Ramos (cell line): ENCODE data around the gene GNAS.

Experiments used
- in situ Hi-C: fragments of 300-500 bp; cut with MboI; formaldehyde crosslinking; loops from one replicate; pipeline ENCODE4 v1.14.3; 2022; ENCODE audit warnings: low sequenced_read_pairs; ENCODE audit not compliant: unreplicated experiment

Gene GNAS

DNA sequence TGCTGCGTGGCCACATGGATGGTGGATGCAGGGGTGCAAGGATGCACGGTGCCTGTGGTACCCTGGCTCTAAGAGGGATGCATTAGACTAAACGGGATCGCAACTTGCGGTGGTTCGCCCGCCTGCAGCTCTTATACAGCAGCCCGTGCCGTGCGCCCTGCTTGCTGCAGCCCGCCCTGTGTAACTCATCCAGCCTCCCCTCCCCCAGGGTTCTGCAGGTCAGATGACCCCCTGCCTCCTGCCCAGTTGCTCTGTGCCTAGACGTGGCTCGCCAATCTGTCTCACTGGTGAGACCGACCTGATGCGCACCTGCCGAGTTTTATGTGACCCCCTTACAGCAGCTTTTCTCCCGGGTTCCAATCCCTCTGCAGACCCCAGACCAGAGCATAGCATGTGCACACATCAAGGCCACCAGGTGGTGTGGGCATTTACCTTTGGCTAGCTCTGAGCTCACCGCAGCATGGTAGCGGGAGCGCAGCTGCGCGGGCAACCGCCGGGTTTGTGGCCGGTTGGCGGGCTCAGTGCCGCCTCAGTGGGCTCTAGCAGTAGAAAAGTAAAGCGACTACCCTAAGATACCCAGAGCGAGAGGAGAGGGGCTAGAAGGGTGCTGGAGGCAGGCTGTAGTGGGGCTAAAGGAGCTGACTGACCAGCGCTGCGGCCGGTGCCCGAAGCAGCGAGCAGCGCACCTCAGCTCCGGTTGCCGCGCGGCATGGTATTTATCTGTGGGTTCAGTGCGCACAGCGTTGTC is 1.1 kb upstream of the GNAS start:
- in situ Hi-C loops, result loop anchor here (25.0 kb wide), 2 partner anchors 561 to 636 kb away; no protein-coding TSS in a partner anchor

DNA sequence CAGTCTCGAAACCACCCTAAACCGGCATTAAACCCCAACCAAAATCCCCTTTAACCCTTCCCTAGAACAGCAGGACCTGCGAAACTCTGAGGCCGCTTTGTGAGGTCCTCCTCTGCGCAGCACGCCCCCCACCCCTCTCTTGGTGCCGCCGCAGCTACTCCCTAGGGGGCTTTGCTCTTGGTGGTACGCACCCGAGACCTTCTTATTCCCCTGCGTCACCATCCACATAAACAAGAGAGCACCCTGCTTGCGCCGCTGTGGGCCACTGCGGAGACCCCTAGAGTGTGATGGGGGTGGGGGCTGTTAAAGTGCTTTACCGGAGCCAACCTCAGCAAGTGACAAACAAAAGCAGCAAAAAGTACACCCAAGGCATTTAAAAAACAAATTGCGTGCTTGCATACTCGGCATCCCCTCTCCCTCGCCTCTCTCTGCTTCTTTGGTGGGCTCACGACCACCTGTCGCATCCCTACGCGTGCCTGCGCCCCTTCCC is 502 bp upstream of the GNAS start:
- in situ Hi-C loops, result loop anchor here (25.0 kb wide), 2 partner anchors 560 to 635 kb away; no protein-coding TSS in a partner anchor

DNA sequence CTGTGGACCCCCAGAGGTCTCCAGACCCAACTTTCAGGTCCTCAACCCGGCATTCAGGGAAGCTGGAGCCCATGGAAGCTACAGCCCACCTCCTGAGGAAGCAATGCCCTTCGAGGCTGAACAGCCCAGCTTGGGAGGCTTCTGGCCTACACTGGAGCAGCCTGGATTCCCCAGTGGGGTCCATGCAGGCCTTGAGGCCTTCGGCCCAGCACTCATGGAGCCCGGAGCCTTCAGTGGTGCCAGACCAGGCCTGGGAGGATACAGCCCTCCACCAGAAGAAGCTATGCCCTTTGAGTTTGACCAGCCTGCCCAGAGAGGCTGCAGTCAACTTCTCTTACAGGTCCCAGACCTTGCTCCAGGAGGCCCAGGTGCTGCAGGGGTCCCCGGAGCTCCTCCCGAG is 950 bp downstream of the GNAS start:
- in situ Hi-C loops, result loop anchor here (25.0 kb wide), 2 partner anchors 559 to 634 kb away; no protein-coding TSS in a partner anchor

DNA sequence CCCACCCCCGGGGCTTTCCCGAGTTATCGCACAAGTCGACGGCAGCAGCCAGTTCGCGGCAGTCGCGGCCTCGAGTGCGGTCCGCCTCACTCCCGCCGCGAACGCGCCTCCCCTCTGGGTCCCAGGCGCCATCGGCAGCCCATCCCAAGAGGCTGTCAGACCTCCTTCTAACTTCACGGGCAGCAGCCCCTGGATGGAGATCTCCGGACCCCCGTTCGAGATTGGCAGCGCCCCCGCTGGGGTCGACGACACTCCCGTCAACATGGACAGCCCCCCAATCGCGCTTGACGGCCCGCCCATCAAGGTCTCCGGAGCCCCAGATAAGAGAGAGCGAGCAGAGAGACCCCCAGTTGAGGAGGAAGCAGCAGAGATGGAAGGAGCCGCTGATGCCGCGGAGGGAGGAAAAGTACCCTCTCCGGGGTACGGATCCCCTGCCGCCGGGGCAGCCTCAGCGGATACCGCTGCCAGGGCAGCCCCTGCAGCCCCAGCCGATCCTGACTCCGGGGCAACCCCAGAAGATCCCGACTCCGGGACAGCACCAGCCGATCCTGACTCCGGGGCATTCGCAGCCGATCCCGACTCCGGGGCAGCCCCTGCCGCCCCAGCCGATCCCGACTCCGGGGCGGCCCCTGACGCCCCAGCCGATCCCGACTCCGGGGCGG is 1.6 kb downstream of the GNAS start:
- in situ Hi-C loops, result loop anchor here (25.0 kb wide), 2 partner anchors 558 to 633 kb away; no protein-coding TSS in a partner anchor

DNA sequence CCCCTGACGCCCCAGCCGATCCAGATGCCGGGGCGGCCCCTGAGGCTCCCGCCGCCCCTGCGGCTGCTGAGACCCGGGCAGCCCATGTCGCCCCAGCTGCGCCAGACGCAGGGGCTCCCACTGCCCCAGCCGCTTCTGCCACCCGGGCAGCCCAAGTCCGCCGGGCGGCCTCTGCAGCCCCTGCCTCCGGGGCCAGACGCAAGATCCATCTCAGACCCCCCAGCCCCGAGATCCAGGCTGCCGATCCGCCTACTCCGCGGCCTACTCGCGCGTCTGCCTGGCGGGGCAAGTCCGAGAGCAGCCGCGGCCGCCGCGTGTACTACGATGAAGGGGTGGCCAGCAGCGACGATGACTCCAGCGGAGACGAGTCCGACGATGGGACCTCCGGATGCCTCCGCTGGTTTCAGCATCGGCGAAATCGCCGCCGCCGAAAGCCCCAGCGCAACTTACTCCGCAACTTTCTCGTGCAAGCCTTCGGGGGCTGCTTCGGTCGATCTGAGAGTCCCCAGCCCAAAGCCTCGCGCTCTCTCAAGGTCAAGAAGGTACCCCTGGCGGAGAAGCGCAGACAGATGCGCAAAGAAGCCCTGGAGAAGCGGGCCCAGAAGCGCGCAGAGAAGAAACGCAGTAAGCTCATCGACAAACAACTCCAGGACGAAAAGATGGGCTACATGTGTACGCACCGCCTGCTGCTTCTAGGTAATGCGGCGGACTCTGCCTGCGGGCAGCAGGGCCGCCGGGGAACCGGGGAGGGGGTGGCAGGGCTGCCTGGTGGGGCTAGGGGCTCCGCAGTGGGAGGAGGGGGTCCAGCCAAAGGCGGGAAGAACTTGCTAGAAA is 2.3 kb downstream of the GNAS start:
- in situ Hi-C loops, result loop anchor here (25.0 kb wide), 2 partner anchors 557 to 632 kb away; no protein-coding TSS in a partner anchor

DNA sequence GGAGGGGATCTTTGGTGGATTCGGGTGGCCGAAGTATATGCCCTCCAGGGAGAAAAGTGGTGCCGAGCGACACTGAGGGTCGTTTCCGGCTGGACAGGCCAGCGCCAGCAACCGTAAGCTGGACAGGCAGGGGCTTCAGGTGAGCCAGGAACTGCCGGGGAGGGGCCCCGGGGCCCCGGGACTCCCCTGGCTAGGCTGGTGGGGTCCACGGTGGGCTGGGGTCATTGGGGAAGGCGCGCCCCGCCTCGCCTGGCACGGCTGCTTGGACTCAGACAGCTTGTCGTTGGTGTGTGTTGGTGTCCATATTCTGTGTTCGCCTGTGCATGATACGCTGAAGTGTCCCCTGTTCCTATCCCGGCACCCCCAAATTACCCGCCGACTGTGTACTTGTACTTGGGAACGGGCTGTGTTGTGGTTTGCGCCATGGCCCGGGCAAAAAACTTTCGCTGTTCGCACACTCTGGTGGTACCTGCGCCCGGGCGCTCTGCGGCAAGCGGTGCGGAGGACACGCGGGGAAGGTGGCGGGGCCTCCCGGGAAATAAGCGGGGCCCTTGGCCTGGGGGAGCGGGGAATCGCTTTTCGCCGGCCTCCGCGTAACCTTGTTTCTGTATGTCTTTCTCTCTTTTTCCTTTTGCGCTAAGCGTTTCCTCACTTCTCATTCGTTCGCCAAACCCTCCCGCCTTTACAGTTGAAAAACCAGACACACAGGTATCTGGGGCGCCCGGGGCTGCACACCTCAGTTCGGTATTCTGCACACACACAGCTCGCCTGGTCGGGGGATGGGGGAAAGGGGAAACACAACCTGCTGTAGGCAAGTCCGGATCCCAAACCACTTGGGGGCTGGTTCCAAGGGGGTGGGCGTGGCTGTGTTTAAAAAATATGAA is 3.2 kb downstream of the GNAS start:
- in situ Hi-C loops, result loop anchor here (25.0 kb wide), 2 partner anchors 557 to 632 kb away; no protein-coding TSS in a partner anchor

DNA sequence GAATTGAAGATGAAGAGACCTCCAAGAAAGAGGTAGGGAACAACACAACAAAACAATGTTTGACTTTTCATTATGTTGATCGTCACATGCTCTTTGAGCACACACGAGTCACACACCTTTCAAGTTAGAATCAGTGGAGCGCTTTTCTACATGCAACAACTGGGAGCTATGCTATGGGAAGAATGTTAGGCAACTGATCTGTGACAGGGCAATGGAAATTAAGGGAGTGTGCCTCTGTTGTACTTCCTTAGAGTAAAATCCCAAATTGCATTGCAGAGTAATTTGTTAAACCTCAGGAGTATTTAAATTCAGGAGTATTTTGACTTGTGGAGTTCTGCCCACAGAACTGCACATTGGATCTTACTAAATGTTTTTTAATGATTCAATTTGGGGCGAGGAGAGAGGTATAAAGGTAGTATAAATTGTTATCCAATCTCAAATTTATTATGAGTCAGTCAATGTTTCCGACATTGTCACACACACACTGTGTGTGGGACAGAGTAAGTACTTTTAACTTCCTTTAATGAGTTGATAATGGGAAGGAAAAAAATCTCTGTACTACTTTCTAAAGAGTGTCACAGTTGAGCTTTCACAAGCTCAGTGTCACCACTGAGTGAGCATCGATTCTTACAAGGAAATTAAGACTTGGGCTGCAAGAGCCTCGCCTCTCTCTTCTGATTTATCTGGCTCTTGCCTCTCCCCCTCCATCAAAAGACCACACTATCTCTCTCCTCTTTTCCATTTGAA is 10.7 kb downstream of the GNAS start:
- in situ Hi-C loops, result loop anchor here (25.0 kb wide), 2 partner anchors 549 to 624 kb away; no protein-coding TSS in a partner anchor

DNA sequence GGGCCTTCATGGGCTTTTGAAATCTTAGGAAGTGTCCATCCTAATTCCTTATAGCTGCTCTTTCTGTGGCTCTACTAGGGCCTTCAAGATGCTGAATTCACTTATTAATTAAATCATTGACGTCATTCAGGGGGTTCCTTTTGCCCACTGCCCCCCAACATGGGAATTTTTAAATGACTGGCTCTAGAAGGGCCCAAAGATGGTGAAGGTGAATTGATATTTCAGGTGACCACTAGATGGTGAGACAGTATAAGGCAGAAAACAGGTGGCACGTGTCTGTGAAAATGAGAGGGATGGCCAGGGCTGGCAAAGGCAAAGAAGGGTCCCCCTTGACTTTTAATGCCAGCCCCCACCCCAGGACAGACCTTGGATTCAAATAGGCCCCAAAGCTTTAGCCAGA is 11.8 kb downstream of the GNAS start:
- in situ Hi-C loops, result loop anchor here (25.0 kb wide), 2 partner anchors 548 to 623 kb away; no protein-coding TSS in a partner anchor

DNA sequence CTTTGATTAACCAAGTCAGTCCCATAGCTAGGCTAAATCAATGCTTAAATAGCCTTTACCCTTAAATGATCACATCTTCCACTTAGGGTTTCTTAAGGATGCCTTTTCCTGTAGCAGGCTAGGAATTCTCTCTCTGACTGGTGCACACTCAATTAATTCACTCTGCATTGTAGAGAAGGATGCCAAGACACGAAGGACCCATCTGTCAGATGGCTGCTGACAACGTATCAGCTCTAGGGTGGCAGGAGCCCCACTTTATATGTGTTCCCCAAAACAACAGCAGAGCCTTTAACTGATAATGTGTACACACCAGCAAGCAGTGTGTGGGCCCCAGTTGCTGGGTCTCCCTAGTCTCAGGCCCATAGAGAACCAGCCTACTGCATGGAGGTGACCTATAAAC is 13.3 kb downstream of the GNAS start:
- in situ Hi-C loops, result loop anchor here (5.0 to 25.0 kb wide), 3 partner anchors 341 to 621 kb away; no protein-coding TSS in a partner anchor

DNA sequence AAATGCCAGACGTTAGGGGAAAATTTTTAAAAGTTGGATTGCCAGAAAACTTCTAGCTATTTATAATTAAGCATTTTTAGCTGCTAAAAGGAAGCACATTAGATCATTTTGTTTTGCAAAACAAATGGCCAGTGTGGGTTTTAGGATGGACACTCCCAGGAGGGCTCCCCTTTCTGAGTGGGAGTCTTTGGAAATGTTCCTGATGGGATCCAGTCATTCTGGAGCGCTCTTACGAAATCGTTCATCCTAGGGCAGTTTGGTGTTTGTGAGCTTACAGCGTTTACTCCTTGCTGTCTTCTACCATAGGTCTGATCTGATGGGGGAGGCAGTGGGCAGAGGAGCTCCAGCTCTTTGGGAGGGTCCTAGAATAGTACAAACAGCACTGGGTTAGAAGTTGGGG is 14.7 kb downstream of the GNAS start:
- in situ Hi-C loops, result loop anchor here (5.0 to 25.0 kb wide), 3 partner anchors 340 to 620 kb away; no protein-coding TSS in a partner anchor

DNA sequence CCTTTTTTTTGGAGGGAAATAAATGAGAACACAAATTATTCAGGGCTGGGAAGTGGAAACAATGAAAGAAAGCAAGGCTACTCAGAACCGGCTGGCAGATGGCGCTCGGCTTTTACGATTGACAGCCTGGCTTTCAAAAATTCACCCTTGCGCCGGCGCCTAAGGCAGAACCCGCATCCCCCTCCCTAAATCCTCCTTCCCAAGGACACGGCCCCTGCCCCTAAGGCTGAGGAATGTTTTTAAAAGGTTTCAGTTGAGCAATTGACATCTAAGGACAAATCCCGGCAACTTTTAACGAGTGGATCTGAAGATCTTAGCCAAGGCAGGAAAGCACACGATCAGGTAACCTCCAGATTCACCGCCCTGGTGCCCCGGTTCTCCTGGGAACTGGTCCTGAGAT is 16.3 kb downstream of the GNAS start:
- in situ Hi-C loops, result loop anchor here (5.0 to 25.0 kb wide), 3 partner anchors 339 to 619 kb away; no protein-coding TSS in a partner anchor

DNA sequence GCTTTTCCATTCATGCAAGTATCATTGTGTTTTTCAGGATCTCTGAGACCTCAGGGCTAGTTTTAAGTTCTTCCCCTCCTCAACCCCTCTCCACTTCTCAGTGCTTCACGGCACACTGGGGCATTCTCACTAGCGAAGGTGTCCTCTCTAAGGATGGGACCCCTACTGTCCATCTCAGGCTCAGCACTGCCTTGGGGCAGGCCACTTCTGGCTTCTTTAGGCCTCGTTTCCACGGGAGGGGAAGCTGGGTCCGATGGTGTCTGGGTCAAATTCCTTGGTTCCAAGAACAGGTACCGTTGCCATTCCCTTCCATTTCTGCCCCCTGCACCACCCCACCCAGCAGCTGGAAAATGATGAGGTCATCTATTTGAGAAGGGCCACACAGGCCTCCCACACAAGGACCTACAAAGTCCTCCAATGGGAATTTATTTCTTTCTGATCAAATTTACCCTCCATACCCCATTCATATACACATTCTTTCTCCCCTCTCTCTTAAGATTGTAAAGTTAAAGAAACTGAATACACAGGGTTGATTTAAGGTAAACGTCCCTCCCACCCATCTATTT is 17.2 kb downstream of the GNAS start:
- in situ Hi-C loops, result loop anchor here (5.0 to 25.0 kb wide), 3 partner anchors 338 to 618 kb away; no protein-coding TSS in a partner anchor

DNA sequence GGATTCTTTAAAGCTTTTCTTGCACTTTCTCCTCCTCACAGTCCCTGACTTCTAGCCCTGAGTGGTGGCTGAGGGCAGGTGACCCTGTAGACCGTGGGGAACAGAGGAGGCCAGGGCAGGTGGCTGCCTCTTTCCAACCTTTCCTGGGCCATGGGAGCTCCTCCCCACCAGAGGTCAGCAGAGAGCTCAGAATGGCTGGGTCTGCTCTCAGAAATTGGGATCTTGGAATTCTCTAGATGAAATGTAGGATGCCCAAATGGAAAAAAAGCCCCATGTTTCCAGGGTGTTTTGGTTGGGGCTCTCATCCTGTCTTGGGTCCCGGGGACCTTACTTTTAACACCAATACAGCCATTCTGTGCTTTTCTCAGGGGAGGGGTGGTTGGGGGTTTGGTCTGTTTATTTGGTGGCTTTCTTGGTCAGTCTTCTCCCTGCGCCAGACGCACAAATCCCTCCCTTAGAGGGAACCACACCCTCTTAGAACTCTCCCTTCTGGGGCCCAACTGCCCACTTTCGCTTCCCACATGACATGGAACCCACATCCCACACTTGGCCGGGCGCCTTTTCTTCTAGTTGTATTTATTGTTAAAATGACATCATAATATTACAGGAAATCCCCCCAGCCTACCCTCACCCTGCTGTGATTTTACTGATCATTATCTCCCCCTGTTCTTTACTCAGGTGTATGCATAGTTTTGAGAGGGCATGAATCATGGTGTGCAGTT is 17.9 kb downstream of the GNAS start:
- in situ Hi-C loops, result loop anchor here (25.0 kb wide), 2 partner anchors 542 to 617 kb away; no protein-coding TSS in a partner anchor

DNA sequence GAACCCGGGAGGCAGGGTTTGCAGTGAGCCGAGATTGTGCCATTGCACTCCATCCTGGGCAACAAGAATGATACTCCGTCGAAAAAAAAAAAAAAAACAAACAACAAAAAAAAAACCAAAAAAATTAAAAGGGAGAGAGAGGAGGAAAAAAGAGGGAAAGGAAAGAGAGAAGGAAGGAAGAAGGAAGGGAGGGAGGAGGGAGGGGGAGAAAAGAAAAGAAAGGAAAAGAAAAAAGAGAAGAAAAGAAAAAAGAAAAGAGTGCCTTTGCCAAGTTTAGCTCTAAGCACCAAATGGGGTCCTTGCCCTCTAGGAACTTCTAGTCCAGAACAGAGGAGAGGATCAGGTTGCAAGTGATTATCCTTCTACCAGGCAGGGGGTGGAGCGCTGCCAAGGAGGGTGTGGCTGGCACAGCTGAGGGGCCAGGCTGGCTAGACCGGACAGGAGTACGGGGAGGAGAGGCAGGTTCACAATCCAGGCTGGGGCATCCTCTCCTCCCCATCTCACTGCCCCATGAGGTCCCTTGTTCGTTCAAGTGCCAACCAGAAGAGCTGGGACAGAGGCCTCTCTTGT is 19.1 kb downstream of the GNAS start:
- in situ Hi-C loops, result loop anchor here (25.0 kb wide), 2 partner anchors 541 to 616 kb away; no protein-coding TSS in a partner anchor

DNA sequence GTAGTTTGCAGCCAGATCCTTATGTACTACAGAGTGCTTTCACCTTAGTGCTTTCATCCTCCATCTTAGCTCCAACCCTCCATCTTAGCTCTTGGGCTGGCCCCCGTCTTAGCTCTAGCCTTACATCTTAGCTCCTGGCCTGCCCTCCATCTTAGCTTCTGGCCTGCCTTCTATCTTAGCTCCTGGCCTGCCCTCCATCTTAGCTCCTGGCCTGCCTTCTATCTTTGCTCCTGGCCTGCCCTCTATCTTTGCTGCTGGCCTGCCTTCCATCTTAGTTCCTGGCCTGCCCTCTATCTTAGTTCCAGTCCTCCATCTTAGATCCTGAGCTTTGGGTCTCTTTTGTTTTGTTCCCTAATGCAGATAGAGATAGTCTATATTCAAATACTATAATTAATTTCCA is 22.0 kb downstream of the GNAS start:
- in situ Hi-C loops, result loop anchor here (25.0 kb wide), 2 partner anchors 538 to 613 kb away; no protein-coding TSS in a partner anchor

DNA sequence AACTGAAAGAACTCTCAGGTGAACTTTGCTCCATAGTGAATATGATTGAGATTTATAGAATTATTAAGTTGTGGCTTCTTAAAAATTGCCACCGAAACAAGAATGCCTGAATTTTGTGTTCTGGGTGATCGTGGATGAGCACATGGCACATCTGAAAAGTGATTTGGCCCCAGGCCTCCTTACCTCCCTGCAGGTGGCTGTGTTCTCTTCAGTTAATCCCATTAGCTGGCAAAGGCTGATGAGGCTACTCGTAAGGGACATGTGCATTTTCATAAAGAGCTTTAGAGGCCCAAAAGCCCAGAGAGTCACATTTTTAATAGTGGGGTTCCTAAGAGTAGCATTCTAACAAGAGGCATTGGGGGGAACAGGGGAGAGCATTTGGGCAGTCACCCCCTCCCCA is 22.6 kb downstream of the GNAS start:
- in situ Hi-C loops, result no loop called here
